KOPT-K1 (cell line): ENCODE measurements around the gene SLC22A7.

ENCODE experiments used
- H3K27ac ChIP-seq: fragments of 200-600 bp; sonication (generic); 2 replicates; pipeline ENCODE4 v1.5.1; 2016; ENCODE audit warnings: antibody characterized with exemption, mild to moderate bottlenecking, low read depth, low read length; ENCODE audit not compliant: poor library complexity, severe bottlenecking
- H3K36me3 ChIP-seq: fragments of 200-600 bp; sonication (generic); 2 replicates; pipeline ENCODE4 v1.5.1; 2017; ENCODE audit warnings: antibody characterized with exemption, mild to moderate bottlenecking, low read length, moderate library complexity; ENCODE audit not compliant: insufficient read depth
- H3K9me3 ChIP-seq: fragments of 200-600 bp; sonication (generic); 2 replicates; pipeline ENCODE4 v1.5.1; 2017; ENCODE audit warnings: antibody characterized with exemption, low read length, mild to moderate bottlenecking; ENCODE audit not compliant: insufficient read depth, poor library complexity, severe bottlenecking

The SLC22A7 gene, protein sequence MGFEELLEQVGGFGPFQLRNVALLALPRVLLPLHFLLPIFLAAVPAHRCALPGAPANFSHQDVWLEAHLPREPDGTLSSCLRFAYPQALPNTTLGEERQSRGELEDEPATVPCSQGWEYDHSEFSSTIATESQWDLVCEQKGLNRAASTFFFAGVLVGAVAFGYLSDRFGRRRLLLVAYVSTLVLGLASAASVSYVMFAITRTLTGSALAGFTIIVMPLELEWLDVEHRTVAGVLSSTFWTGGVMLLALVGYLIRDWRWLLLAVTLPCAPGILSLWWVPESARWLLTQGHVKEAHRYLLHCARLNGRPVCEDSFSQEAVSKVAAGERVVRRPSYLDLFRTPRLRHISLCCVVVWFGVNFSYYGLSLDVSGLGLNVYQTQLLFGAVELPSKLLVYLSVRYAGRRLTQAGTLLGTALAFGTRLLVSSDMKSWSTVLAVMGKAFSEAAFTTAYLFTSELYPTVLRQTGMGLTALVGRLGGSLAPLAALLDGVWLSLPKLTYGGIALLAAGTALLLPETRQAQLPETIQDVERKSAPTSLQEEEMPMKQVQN

DNA sequence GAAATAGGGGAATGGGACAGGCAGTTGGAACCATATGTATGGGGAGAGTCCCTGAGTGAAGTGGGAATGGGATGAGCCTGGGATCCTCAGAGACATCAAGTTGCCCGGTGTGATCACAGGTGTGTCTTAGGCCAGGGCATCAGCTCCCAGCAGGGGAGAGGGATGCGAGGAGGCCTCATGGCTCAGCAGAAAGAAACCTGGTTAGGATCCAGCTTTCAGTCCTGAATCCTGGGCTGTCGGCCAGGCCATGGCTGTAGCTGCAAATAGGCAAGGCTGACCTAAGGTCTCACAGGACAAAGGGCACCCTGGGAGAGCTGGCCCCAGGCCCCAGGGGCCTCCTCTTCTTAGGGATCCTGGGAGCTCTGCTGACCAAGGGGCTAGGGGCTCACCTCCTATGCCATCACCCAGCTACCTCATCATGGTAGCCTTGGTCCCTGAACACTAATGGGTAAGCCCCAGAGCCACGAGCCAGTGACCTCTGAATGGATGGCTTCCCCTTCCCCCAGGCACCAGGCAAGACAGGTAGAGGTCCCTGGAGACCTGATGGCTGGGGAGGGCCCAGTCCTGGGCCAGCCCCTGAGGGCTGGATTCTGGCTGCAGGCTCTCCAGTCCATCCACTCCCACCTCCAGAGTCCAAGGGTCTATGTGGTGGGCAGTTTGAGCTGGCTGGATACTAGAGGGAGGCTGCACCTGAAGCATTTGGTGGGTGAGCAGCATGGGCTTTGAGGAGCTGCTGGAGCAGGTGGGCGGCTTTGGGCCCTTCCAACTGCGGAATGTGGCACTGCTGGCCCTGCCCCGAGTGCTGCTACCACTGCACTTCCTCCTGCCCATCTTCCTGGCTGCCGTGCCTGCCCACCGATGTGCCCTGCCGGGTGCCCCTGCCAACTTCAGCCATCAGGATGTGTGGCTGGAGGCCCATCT lies at the start of gene SLC22A7:
SLC22A7 (plus strand) TSS at position 617 of the 921 bp plus-strand sequence; CDS start at position 716, 99 bp downstream.
- Histone ChIP-seq H3K9me3 (no peaks in the 10 kb centered on the region), H3K36me3 (no peaks in the 10 kb centered on the region), H3K27ac (no peak within 1 kb of the TSS)

DNA sequence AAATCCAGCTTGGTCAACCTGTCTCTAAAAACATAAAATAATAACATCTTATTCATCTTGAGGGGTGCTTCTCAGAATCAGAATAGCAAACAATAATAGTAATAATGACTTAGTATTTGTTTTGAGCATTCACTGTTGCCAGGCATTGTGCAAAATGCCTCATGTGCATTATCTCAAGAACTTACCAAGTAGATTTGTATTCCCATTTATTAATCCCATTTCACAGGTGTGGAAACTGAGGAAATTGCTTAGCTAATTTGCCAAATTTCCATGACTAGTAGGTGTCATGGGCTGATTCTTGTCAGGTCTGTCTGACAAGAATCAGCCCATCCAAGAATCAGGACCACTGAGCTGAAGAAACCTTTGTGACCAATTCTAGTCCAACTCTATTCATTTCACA lies 49.3 kb upstream of the SLC22A7 start:
- Histone ChIP-seq H3K36me3 (no peaks in the 10 kb centered on the region), H3K9me3 (no peaks in the 10 kb centered on the region), H3K27ac (no peak overlapping the region)

- no peaks in the 10 kb centered on the region for H3K9me3 ChIP-seq
- H3K36me3 ChIP-seq = no peaks in the 10 kb centered on the region
- H3K27ac ChIP-seq = no peak overlapping the region
Measured at GRCh38 chr6:43250992-43251373, 47.1 kb upstream of the SLC22A7 start.

DNA sequence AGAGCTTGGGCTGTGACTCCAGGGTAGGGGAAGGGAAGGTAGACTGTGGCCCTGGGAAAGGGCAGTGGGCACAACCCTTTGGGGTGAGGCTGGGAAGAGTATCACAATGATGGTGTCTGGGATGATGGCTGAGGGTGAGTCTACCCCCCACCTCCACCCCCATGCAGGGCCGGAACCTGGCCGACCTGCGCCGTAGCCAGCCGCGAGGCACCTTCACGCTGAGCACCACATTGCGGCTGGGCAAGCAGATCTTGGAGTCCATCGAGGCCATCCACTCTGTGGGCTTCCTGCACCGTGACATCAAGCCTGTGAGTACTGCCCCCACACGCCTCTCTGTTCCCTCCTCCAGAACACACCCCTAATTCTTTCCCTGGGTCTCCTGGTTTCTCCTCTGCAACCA lies 44.7 kb upstream of the SLC22A7 start:
- H3K36me3 ChIP-seq = no peaks in the 10 kb centered on the region

DNA sequence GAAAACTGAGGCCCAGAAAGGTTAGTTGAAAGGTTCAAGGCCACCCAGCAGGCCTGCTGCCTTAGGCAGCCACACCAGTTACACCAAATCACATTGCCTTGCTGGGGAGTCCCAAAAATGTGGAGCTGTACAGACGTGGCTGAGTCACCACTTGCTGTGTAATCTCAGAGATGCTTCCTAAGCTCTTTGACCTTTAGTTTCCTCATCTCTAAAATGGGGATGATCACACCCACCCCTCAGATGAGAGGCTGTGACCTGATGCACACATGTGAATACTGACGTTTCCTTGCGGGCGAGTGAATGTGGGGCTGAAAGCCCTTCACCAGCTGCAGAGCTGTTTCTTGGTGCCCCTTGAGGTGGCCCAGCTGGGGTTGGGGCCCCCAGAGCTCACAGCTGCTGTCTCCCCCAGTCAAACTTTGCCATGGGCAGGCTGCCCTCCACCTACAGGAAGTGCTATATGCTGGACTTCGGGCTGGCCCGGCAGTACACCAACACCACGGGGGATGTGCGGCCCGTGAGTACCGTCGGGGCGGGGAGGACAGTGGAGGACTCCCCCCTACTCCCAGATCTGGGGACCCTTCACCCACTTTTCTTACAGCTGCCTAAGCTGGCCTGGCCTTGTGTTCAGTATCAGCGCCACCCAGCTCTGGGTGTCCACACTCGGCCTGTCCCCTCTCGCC lies 43.8 kb upstream of the SLC22A7 start:
- H3K36me3 ChIP-seq = no peaks in the 10 kb centered on the region

More for the DNA sequence above, 44.7 kb upstream of the SLC22A7 start:
- no peaks in the 10 kb centered on the region for H3K9me3 ChIP-seq
- no peak overlapping the region for H3K27ac ChIP-seq

GRCh38 chr6:43254846-43255245 lies 43.2 kb upstream of the SLC22A7 start:
- H3K36me3 ChIP-seq = no peaks in the 10 kb centered on the region
- H3K9me3 ChIP-seq = no peaks in the 10 kb centered on the region
- H3K27ac ChIP-seq = no peak overlapping the region

More for the DNA sequence above, 43.8 kb upstream of the SLC22A7 start:
- Histone ChIP-seq H3K9me3 (no peaks in the 10 kb centered on the region), H3K27ac (no peak overlapping the region)

DNA sequence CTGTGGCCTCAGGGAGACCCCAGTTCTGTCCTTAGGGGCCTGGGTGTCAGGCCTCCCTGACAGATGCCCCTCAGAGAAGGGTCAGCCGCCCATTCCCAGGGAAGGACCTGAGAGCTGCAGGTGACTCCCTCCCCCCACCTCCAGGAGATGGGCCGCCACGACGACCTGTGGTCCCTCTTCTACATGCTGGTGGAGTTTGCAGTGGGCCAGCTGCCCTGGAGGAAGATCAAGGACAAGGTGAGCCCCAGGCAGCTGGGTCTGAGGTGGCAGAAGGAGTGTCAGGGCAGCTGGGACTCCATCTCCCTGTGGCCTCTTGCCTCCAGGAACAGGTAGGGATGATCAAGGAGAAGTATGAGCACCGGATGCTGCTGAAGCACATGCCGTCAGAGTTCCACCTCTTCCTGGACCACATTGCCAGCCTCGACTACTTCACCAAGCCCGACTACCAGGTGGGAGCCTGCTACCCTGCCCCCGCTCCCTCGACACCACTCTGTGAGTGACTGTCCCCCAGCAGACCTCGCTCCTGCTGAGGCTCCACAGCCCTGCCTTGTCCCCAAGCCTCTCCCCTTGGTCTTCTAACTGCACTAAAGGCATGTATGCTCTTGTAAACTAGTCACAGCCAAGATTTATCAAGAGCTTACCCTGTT lies 42.5 kb upstream of the SLC22A7 start:
- Histone ChIP-seq H3K36me3 (no peaks in the 10 kb centered on the region), H3K9me3 (no peaks in the 10 kb centered on the region), H3K27ac (no peak overlapping the region)

DNA sequence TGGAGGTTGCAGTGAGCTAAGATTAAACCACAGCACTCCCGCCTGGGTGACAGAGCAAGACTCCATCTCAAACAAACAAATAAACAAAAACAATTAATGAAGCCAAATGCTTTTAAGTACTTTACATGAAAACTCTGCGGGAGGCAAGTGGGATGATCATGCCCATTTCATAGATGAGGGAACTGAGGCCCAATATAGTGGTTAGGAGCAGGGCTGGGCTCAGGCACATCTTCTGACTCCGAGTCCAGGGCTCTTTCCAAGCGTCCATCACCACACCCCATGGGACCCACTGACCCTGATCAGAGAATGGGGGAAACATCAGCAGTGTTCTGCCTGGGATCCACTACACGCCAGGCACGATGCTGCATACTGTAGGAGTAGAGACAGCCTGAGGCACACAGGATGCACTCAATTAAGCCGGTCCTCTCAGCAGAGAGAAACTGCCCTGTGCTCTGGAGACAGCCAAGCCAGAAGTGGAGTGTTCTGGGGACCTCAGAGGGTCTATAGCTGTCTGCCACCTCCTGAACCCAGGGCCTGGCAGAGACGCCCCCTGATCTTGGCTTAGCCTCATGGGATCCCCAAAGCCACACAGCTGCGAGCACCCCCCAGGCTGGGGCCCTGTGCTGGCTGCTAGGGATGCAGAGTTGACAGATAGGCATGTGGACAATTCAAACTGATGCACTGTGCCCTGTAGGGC lies 41.2 kb upstream of the SLC22A7 start:
- H3K27ac ChIP-seq = no peak overlapping the region
- no peaks in the 10 kb centered on the region for H3K36me3 ChIP-seq
- no peaks in the 10 kb centered on the region for H3K9me3 ChIP-seq

GRCh38 chr6:43257367-43258145 lies 40.5 kb upstream of the SLC22A7 start:
- no peaks in the 10 kb centered on the region for H3K9me3 ChIP-seq
- no peak overlapping the region for H3K27ac ChIP-seq

DNA sequence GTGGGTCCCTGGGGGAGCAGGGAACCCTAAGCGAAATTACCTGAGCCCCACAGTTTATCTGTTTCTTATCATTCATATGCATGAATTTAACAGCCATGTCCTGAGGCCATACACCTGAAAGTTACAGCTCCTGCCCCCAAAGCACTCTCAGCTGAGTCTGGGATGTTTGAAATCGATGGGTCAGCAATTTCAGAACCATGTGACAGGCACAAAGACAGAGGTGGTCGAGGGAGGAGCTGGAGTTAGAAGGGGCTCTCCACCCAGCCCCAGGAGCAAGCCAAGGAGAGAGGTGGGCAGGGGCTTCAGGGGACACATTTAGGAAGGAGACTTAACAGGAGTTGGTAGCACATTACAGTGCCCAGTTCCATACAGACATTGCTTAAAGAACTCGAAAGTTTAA lies 39.9 kb upstream of the SLC22A7 start:
- Histone ChIP-seq H3K27ac (no peak overlapping the region), H3K9me3 (no peaks in the 10 kb centered on the region), H3K36me3 (no peaks in the 10 kb centered on the region)

More at GRCh38 chr6:43257367-43258145, 40.5 kb upstream of the SLC22A7 start:
- H3K36me3 ChIP-seq = no peaks in the 10 kb centered on the region

GRCh38 chr6:43258807-43259686 lies 39.0 kb upstream of the SLC22A7 start:
- Histone ChIP-seq H3K36me3 (no peaks in the 10 kb centered on the region), H3K27ac (no peak overlapping the region), H3K9me3 (no peaks in the 10 kb centered on the region)

GRCh38 chr6:43260791-43261190 lies 37.3 kb upstream of the SLC22A7 start:
- Histone ChIP-seq H3K27ac (no peak overlapping the region), H3K9me3 (no peaks in the 10 kb centered on the region), H3K36me3 (no peaks in the 10 kb centered on the region)
